Uterus (tissue), 4 donors: Measurements from ENCODE around the gene CDC42EP3. TPM values are rescaled to one million over a fixed set of nuclear protein-coding genes. Genes with fewer than 3 reads are reported as not detected.
A peak's percentile ranks its signal among the peaks of the same experiment; 100 is the strongest.

Experiments used
- DNase-seq, 2 donors: peaks; one replicate each; pipeline ENCODE4 v3.0.0-alpha.2; 2019 to 2020
- H3K27ac ChIP-seq, 2 donors: fragments of 200-600 bp; sonication (generic); 1 replicate in 1 of 2; 2 replicates in 1 of 2; pipeline ENCODE4 v1.5.1; 2016 to 2018
- H3K27me3 ChIP-seq, 2 donors: fragments of 200-600 bp; sonication (generic); one replicate each; pipeline ENCODE4 v1.5.1; 2018 to 2019; ENCODE audit warnings: control low read depth in 1 of 2
- H3K36me3 ChIP-seq, 2 donors: fragments of 200-600 bp; sonication (generic); one replicate each; pipeline ENCODE4 v1.5.1; 2019; ENCODE audit warnings: control low read depth in 1 of 2
- H3K4me1 ChIP-seq, 2 donors: fragments of 200-600 bp; sonication (generic); one replicate each; pipeline ENCODE4 v1.5.1; 2018 to 2019; ENCODE audit warnings: control low read depth in 1 of 2
- H3K4me3 ChIP-seq, 2 donors: fragments of 200-600 bp; sonication (generic); 1 replicate in 1 of 2; 2 replicates in 1 of 2; pipeline ENCODE4 v1.5.1; 2018 to 2019; ENCODE audit warnings: mild to moderate bottlenecking in 1 of 2
- H3K9me3 ChIP-seq, 2 donors: fragments of 200-600 bp; sonication (generic); one replicate each; pipeline ENCODE4 v1.5.1; 2019; ENCODE audit warnings: control low read depth in 1 of 2
- CTCF ChIP-seq, 4 experiments: fragments of 200-600 bp in 2 of 4; fragments of 450-650 bp in 2 of 4; sonication (generic) in 2 of 4; IDR thresholded peaks; one replicate each; pipeline ENCODE4 v1.5.1; 2016 to 2019; ENCODE audit warnings: antibody characterized with exemption in 4 of 4, mild to moderate bottlenecking in 2 of 4, moderate library complexity in 1 of 4
- POLR2A ChIP-seq, 2 donors: fragments of 450-650 bp; IDR thresholded peaks; one replicate each; pipeline ENCODE4 v1.6.1; 2016; ENCODE audit warnings: antibody characterized with exemption in 2 of 2, mild to moderate bottlenecking in 1 of 2, moderate library complexity in 1 of 2
- intact Hi-C: fragments of 100-400 bp; cut with DNase I; formaldehyde crosslinking; loops from one replicate; pipeline ENCODE4 v1.15.1; 2023; ENCODE audit warnings: low total_unique reads
- total RNA-seq, 4 donors: library from RNA; depleted of rRNA in 3 of 4; stranded (reverse); fragments of >200 nt in 3 of 4; gene quantifications; one replicate each; pipeline versions ENCODE4 v1.1.0 to v1.2.4, GENCODE V29; 2014 to 2023
- donor health status: DM: yes; HTN: yes; CAD: no.

Gene CDC42EP3
- total RNA-seq, 4 donors from 2014 or later, result 24.7 to 93.0 (median 57.3) TPM

- no peaks in the 10 kb centered on the region for H3K27me3 ChIP-seq
- H3K36me3 ChIP-seq, result no peaks in the 10 kb centered on the region
- intact Hi-C loops, result no loop called here
- peaks cover 0 to 7% of the 10 kb centered on the region in 2 donors for H3K4me1 ChIP-seq
- no peak overlapping the region for H3K4me3 ChIP-seq
- TF ChIP-seq CTCF (IDR thresholded peaks at IDR 0.05) (no peak), POLR2A (IDR thresholded peaks at IDR 0.05) (no peak)
- no peaks in the 10 kb centered on the region for H3K9me3 ChIP-seq
- no peak overlapping the region for H3K27ac ChIP-seq
- no peak for DNase-seq
These were observed 21.3 kb upstream of the CDC42EP3 start for GRCh38 chr2:37692711-37693110.

GRCh38 chr2:37689751-37690150, 18.3 kb upstream of the CDC42EP3 start:
- DNase-seq, result peak in 1 of 2 donors; percentile 46
- Histone ChIP-seq H3K27me3 (no peaks in the 10 kb centered on the region), H3K9me3 (no peaks in the 10 kb centered on the region), H3K36me3 (no peaks in the 10 kb centered on the region), H3K27ac (peak overlapping the region; percentile 73 to 83), H3K4me3 (no peak overlapping the region), H3K4me1 (peaks cover 0 to 12% of the 10 kb centered on the region in 2 donors)
- TF ChIP-seq POLR2A (IDR thresholded peaks at IDR 0.05) (no peak), CTCF (IDR thresholded peaks at IDR 0.05) (no peak)
- intact Hi-C loops, result no loop called here

GRCh38 chr2:37688771-37689468, 17.5 kb upstream of the CDC42EP3 start:
- DNase-seq, result peak; percentile 56 to 74
- TF ChIP-seq CTCF (IDR thresholded peaks at IDR 0.05) (no peak), POLR2A (IDR thresholded peaks at IDR 0.05) (peak in 1 of 2 donors; percentile 16)
- Histone ChIP-seq H3K27ac (peak overlapping the region; percentile 73 to 83), H3K4me3 (no peak overlapping the region), H3K27me3 (no peaks in the 10 kb centered on the region), H3K9me3 (no peaks in the 10 kb centered on the region), H3K4me1 (peaks cover 0 to 12% of the 10 kb centered on the region in 2 donors), H3K36me3 (no peaks in the 10 kb centered on the region)
- intact Hi-C loops, result no loop called here

- no peaks in the 10 kb centered on the region for H3K36me3 ChIP-seq
- intact Hi-C loops, result no loop called here
- no peaks in the 10 kb centered on the region for H3K27me3 ChIP-seq
- H3K9me3 ChIP-seq, result no peaks in the 10 kb centered on the region
- H3K4me1 ChIP-seq, result peaks cover 0 to 12% of the 10 kb centered on the region in 2 donors
- TF ChIP-seq POLR2A (IDR thresholded peaks at IDR 0.05), result no peak
- TF ChIP-seq CTCF (IDR thresholded peaks at IDR 0.05), result no peak
- peak overlapping the region; percentile 14 to 73 for H3K27ac ChIP-seq
- DNase-seq, result no peak
- no peak overlapping the region for H3K4me3 ChIP-seq
These were observed 15.5 kb upstream of the CDC42EP3 start for GRCh38 chr2:37686792-37687526.

GRCh38 chr2:37684809-37685208, 13.4 kb upstream of the CDC42EP3 start:
- Histone ChIP-seq H3K36me3 (no peaks in the 10 kb centered on the region), H3K4me1 (peaks cover 0 to 12% of the 10 kb centered on the region in 2 donors), H3K4me3 (no peak overlapping the region), H3K27ac (no peak overlapping the region), H3K27me3 (no peaks in the 10 kb centered on the region), H3K9me3 (no peaks in the 10 kb centered on the region)
- intact Hi-C loops, result no loop called here
- no peak for TF ChIP-seq CTCF (IDR thresholded peaks at IDR 0.05)
- no peak for TF ChIP-seq POLR2A (IDR thresholded peaks at IDR 0.05)
- DNase-seq, result no peak
